HG03060 (cell line): ENCODE results near the gene BUD13.

Experiments used
- ATAC-seq: cut with Tn5 transposase; IDR thresholded peaks from one replicate; pipeline ENCODE4 v1.9.1; 2021; ENCODE audit warnings: low read depth, moderate number of reproducible peaks; ENCODE audit not compliant: unreplicated experiment

Gene BUD13

DNA sequence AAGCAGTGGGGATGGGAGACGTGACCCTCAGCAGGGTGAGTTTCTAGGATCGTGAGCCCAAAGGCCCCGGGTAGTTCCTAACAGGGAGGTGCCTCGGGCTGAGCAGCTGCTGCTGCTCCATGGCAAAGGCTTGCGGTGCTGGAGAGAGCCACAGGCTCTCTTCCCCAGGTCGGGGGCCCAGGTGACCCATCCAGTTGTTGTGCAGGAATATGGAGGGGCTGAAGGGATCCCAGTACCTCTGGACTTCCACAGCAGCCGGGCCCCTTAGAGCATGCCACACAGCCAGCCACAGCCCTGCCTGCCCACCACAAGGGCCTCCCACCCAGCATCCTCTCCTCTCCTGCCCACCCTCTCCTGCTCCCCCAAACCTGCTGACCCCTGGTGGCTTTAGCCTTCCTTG, 49.3 kb downstream of the BUD13 start:
- ATAC-seq, result no peak

DNA sequence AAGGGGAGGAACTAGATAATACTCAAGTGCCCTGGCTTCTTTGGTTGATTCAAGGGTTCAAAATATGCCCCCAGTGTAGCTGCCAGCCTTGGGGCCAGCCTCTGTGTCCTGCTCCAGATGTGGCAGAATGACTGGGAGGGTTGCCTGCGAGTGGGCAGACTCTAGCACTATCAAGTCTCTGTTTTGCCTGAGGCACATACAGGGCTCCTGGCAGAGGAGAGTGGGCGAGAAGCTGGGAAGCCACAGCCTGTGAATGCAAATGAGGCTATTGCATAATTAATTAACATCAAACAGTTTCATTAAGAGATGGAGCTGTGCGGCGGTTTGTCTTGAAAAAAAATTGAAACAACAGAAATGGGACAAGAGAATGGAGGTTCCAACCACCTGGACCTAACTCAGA, 50.8 kb downstream of the BUD13 start:
- ATAC-seq, result no peak

DNA sequence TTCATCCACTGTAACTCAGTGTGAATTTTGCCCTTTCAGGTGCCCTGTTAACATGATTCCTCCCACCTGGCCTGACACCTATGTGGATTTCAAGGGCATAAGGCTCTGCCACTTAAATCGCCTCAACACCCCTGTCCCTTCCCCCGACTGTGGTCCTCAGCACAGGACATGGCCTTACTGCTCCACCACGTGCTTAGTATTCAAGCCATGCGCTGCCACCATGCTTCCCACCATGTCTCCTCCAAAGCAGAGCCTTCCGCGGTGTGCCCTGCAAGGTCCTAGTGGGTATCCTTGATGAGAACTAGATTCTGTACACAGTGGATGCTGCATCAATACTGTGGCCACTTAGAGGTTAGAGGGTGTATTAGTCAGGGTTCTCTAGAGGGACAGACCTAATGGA, 51.9 kb downstream of the BUD13 start:
- no peak for ATAC-seq

DNA sequence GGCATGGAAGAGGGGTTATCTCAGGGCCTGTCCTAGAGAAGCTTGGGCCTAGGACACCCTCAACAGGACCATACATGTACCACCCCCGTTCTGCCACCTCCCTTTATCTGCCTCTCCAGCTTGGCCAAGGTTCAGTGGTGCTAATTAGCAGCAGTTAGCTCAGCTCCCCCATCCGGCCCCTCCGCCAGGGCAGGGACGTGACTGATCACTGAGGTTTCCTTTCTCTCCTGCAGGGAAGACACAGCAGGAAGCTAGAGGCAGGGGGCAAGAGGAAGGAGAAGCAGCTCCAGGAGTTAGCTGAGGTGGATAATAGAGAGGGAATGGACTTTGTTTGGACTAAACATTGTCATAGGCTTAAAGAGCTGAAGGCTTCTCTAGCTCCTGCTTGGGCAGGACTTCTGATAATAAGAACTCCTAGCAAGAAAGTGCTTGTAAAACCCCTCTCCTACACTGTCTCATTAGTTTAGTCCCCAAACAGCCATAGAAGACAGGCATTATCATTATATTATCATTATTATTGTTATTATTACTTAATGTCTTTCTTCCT, 53.8 kb downstream of the BUD13 start:
- ATAC-seq, result no peak

DNA sequence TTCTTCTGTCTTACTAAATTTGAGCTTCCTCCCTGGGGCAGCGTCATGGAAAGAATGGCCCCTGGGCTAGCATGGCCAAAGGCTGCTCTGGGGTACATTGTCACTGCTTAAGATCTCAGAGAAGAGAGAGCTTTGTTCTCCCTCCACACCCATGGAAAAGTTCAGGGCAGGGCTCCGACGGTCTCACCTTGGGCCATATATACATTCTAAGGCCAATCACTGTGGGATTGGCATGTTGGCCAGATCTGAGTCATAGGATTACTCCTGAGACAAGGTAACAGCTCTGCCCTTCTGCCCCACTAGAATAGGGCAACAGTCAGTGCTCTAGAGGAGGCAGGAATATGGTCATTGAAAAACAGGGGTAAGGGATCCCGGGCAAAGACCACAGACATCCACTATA, 56.2 kb downstream of the BUD13 start:
- no peak for ATAC-seq

DNA sequence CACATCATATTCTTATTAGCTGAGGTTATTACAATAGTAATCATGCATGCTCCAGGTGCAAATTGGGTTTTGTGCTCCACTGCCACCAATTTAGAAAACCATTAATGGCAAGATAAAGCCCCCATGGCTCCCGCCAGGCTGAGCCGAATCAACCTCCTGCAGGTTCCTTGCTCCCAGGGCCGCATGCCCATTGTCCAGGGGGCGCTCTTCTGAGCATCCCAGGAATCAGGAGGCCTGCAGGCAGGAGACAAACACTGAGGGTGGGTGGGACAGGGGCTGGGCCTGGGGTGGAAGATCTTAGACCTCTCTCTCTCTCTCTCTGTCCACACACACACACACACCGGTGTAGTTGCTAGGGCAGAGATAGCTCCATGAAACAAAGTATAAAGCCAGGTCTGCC, 57.4 kb downstream of the BUD13 start:
- no peak for ATAC-seq

DNA sequence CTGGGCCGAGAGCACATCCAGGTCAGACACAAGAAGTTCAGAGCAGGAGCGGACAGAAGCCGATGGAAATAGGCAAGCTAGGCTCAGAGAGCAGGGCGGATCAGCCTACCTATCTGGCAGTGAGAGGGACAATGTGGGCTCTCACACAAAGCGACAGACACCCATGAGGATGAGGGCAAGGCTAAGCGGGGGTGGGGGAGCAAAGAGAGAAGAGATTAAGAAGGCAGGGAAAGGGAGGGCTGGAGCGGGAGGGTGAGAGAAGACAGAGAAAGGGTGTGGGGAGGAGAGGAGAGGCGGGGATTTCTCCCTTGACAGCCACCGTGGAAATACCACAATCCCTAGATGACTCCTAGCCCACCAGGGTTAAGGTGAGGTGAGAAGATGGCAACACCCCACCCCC, 57.9 kb downstream of the BUD13 start:
- no peak for ATAC-seq

DNA sequence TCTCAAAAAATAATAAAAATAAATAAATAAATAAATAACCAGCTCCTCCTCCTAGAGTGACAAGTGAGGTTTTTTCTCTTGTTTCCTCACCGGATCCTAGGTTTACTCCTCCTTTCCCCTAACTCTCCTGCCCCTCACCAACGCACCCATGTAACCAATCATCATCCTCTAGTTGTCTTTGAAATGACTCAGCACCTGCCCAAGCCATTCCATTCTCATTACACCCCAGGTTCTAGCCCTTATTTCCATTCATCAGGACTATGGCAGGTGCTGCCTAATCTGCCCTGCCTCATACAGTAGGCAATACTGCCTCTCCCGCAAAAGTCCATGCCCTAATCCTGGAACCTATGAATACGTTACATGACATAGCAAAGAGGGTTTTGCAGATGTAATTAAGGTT, 60.4 kb downstream of the BUD13 start:
- ATAC-seq, result no peak

DNA sequence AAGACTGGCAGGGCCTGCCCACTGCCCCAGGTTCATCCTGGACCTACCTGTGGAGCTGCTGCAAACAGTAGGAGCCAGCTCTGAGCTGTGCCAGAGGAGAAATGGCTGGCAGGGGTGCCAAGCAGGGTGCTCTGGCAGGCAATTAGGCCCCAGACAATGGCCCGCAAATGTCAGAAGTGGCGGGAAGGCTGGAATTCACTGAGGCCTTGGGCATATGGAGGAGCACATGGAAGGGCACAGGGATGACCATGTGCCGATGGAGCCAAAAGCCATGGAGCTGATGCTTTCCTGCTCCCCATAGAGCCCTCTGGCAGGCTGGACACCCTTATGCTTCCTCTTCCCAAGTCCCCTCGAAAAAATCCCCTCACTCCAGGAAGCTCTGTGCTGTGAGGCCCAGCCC, 62.0 kb downstream of the BUD13 start:
- no peak for ATAC-seq

DNA sequence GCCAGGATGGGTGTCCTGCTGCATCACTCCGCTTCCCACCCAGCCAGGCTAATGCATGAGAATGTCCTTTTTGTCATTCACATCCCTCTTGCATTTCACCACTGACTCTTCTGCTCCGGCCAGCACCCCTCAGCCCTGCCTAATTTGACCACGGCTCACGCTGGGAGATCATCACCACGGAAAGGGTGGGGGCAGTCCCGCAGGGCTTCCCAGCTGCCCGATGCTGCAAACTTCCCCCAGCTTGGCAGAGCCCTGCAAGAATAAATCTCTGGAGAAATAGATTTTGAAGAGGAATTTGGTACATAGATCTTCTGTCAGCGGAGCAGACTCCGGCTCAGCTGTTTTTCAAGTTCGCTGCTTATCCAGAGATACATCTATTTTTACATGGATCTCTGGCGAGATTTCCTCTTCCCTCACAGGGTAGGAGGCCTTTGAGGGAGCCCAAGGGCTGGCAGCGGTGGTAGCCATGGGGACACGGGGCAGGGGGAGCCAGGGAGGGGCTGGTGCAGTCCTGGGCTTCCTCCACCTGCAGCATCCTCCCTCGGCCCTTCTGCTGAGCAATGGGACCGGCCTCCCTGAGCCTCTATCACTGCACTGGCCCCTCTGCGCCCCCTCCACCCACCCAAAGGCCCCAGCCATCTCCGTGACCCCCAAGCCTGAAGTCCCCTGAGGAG, 62.6 kb downstream of the BUD13 start:
- no peak for ATAC-seq

DNA sequence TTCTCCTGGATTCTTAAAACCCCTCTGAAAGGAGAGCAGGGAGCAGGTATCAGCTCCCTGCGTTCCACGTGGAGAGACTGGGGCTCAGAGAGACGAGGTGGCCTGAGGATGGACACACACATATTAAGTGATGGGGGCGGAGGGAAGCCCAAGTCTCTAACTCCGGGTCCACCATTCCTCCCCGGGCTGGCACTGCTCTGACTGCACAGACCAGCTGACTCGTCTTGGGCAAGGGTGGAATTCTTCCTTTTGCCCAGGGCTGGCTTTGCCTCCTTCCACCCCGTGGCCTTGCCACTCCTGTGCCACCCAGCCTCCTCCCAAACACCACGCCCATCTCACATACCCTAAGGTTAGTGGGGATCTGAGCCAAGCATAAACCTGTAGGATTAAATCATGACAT, 65.0 kb downstream of the BUD13 start:
- no peak for ATAC-seq

DNA sequence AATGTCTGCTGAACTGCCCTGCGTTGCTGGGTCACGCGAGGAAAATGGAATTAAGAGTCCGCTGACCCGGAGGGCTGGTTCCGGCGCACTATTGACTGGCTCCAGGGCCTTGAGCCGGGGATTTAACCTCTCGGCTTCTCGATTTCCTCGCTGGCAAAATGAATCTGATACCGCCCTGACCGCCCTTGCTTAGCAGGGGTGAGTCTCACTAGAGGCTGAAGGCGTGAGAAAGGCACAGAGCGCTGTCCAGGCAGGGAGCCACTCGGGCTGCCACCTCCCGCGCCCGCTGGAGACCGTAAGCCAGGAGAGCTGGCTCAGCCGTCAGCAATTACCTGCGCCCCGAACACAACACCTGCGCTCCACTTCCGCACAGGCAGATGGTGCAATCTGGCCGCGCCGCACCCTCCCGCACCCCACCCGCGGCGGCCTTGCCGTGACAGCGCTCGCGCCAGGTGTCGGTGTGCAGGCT, 65.6 kb downstream of the BUD13 start:
- no peak for ATAC-seq

DNA sequence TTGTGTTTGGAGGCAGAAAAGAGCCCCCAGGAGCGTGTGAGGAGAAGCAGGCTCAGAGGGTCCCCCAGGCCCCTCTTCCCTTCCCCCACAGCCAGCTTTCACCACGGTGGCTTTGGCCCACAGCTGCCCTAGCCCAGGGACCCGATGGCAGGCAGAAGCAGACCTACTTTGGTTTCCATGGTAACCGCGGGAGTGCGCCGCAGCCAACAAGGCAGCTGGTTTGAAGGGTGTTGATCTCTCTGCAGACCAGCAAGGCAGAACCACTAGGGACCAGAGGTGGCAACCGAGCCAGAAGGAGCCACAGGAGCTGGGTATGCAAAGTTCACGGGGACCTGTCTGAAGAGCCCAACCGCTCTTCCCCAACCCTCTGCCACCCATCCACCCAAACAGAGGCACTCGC, 69.4 kb downstream of the BUD13 start:
- no peak for ATAC-seq

DNA sequence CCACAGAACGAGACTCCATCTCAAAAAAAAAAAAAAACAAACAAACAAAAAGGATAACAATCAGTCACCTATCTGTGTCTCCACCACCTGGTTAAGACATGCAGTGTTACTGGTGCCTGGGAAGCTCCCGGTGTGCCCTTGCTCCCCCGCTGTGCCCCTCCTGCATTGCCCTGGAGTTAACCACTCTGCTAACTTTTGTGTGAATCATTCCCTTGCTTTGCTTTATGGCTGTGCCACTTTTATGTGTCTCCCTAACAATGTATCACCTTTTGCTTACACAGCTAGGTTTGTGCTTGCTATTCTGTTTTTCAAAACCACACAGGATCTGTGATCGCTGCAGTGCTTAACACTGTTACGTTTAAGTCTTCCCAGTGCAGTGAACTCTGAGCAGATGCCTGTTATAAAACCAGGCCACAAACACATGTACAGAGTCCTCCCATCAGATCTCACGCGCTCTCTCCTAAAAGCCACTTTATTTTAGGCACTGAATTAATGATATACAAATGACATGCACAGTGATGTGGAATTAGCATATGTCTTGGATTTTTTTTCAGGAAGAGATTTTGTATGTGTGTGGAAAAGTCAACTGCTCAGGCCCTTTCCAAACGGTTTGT, 69.9 kb downstream of the BUD13 start:
- ATAC-seq, result no peak

DNA sequence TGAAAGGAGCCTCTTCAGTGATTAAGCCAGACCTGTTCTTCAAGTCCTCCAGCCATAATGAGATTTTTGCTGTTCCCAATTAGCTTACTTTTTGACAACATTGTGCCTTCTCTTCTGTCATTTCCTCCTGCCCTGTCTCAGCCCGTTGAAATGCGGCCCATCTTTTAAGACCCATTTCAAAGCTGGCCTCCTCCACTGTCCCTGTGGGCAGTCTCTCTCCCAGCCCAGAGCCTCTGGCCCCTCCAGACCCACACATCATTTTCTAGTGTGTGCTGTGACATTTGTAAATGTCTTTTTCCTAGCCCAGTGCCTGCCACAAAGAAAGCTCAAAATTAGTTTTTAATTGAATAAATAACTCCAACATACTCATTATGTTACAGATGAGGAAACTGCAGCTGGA, 70.9 kb downstream of the BUD13 start:
- no peak for ATAC-seq

DNA sequence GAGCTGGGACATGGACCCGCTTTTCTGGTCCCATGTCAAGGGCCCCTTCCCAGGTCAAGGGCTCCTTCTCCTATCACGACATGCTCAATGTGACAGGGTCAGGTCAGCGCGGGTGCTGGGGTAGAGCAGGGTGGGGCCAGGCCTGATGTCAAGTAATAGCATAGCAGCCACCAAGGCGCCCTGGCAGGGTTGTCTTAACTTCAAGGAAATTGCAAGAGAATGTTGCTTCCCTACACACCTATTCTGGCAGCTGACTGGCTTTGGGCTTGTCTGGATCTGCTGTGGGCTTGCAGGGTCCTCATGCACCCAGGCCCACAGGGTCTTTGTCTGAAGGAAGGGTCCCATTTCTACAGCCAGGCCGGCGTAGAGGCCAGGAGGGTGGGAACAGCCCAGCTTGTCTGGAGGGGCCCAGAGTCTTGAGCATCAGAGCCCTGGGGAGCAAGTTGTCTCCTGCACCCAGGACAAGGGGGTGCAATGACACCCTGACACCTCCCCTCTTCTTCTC, 71.4 kb downstream of the BUD13 start:
- no peak for ATAC-seq

DNA sequence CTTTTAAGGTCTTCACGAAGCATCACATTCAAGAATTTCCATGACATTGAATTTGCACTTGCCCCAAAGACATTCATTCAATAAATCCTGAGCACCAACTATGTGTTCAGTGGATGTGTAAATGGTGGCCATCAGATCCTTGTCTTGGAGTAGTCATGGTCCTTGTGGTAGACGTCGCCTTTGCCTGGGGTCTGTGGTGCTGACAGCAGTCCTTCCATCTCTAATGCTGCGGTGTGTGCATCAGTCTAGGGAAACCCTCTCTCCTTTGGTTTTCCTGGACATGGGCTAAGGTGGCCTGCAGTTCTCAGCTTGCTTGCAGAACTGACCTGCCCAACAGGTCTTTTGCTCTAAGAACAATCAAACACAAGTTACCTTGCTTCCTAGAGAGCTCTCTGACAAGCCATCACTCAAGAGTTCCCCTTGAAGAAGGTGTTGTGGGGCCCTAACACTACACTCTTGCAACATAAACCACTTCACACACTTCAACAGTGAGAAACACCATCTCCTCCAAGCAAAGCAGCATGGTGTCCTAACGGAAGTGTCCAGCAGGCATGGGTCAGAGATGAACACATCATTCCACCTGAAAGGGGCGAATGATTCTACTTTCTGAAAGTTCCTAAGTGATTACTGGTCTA, 72.1 kb downstream of the BUD13 start:
- no peak for ATAC-seq
